ENCODE results near the gene IL22. TPM values are rescaled to one million over a fixed set of nuclear protein-coding genes. Genes with fewer than 3 reads are reported as not detected.
A peak's percentile ranks its signal among the peaks of the same experiment; 100 is the strongest.

IL22 gene
- polyA plus RNA-seq (2013): not detected in 2 replicates

- Histone ChIP-seq H3K27ac (ENCODE audit: low read depth, low read length) (no peak within 1 kb of the TSS), H2BK12ac (ENCODE audit: low read length) (no peak within 1 kb of the TSS), H3K4me2 (ENCODE audit: low read length) (no peak within 1 kb of the TSS), H3K27me3 (ENCODE audit: insufficient read depth, low read length) (no peaks in the 10 kb centered on the region), H2BK120ac (ENCODE audit: insufficient read depth, low read length, poor library complexity) (no peak within 1 kb of the TSS), H3K79me2 (ENCODE audit: control insufficient read depth, insufficient read depth, low read length, poor library complexity) (no peaks in the 10 kb centered on the region), H3K4ac (ENCODE audit: low read depth, low read length) (no peak within 1 kb of the TSS), H3K18ac (ENCODE audit: low read length) (no peak within 1 kb of the TSS), H3K14ac (ENCODE audit: low read length) (no peak within 1 kb of the TSS), H3K9me3 (ENCODE audit: insufficient read depth, low read depth, low read length) (no peaks in the 10 kb centered on the region), H2BK5ac (ENCODE audit: low read depth, low read length, poor library complexity) (no peak within 1 kb of the TSS), H3K4me1 (ENCODE audit: control insufficient read depth in 1 of 2, insufficient read depth in 2 of 2, low read length in 2 of 2) (no peaks in the 10 kb centered on the region), H2AFZ (ENCODE audit: insufficient read depth, low read length, poor library complexity) (no peak within 1 kb of the TSS), H4K91ac (ENCODE audit: low read depth, low read length) (no peak within 1 kb of the TSS), H3K23ac (ENCODE audit: low read length) (no peak within 1 kb of the TSS), H3K36me3 (ENCODE audit: control insufficient read depth in 1 of 2, insufficient read depth in 2 of 2, low read length in 2 of 2) (no peaks in the 10 kb centered on the region), H2AK5ac (ENCODE audit: low read length) (no peak within 1 kb of the TSS), H4K8ac (ENCODE audit: low read depth, low read length) (no peak within 1 kb of the TSS), H3K79me1 (ENCODE audit: low read length) (no peaks in the 10 kb centered on the region), H3K4me3 (ENCODE audit: low read depth, low read length) (no peak within 1 kb of the TSS), H4K12ac (ENCODE audit: low read depth, low read length) (no peak within 1 kb of the TSS), H3K9ac (ENCODE audit: low read length) (no peak within 1 kb of the TSS)
- WGBS (ENCODE audit: extremely low coverage, insufficient coverage, insufficient read length): no CpG with 5 or more reads among the region's 7 CpGs
- no peak for DNase-seq
Observed at GRCh38 chr12:68253504-68253903, at the start of gene IL22. Gene IL22 (minus strand): TSS chr12:68253604. CDS start chr12:68253448, 156 bp downstream.

DNA sequence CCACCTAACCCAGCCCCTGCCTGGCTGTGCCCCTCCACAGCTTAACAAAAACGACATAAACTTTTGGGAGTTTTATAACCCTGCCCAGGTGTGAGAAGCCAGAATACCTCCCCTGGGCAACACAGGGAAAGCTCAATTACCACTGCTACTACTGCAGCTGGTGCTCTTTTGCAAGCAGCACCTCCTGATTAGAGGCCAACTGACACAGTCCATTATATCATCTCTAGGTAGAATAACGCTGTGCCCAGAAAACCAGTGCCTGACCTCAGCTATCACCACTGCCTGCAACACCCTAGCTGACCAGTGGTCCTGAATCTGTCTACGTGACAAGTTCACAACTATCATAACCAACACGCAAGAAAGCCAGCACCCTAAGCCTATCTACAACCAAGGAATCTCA, 44.5 kb upstream of the IL22 start:
- Histone ChIP-seq H3K79me1 (ENCODE audit: low read length) (no peaks in the 10 kb centered on the region), H2AFZ (ENCODE audit: insufficient read depth, low read length, poor library complexity) (no peak overlapping the region), H3K36me3 (ENCODE audit: control insufficient read depth in 1 of 2, insufficient read depth in 2 of 2, low read length in 2 of 2) (no peaks in the 10 kb centered on the region), H3K23ac (ENCODE audit: low read length) (peak overlapping the region; percentile 17), H3K79me2 (ENCODE audit: control insufficient read depth, insufficient read depth, low read length, poor library complexity) (no peaks in the 10 kb centered on the region), H3K4ac (ENCODE audit: low read depth, low read length) (no peak overlapping the region), H3K27ac (ENCODE audit: low read depth, low read length) (no peak overlapping the region), H3K27me3 (ENCODE audit: insufficient read depth, low read length) (no peaks in the 10 kb centered on the region), H2BK5ac (ENCODE audit: low read depth, low read length, poor library complexity) (no peak overlapping the region), H3K9ac (ENCODE audit: low read length) (no peak overlapping the region), H4K12ac (ENCODE audit: low read depth, low read length) (no peak overlapping the region), H2AK5ac (ENCODE audit: low read length) (no peak overlapping the region), H2BK120ac (ENCODE audit: insufficient read depth, low read length, poor library complexity) (no peak overlapping the region), H3K14ac (ENCODE audit: low read length) (no peak overlapping the region), H2BK12ac (ENCODE audit: low read length) (no peak overlapping the region), H3K9me3 (ENCODE audit: insufficient read depth, low read depth, low read length) (no peaks in the 10 kb centered on the region), H3K4me3 (ENCODE audit: low read depth, low read length) (no peak overlapping the region), H3K4me1 (ENCODE audit: control insufficient read depth in 1 of 2, insufficient read depth in 2 of 2, low read length in 2 of 2) (no peaks in the 10 kb centered on the region), H4K91ac (ENCODE audit: low read depth, low read length) (no peak overlapping the region), H3K18ac (ENCODE audit: low read length) (no peak overlapping the region), H4K8ac (ENCODE audit: low read depth, low read length) (no peak overlapping the region), H3K4me2 (ENCODE audit: low read length) (no peak overlapping the region)
- WGBS (ENCODE audit: extremely low coverage, insufficient coverage, insufficient read length): no CpG with 5 or more reads among the region's 4 CpGs
- DNase-seq: no peak

- Histone ChIP-seq H3K23ac (ENCODE audit: low read length) (no peak overlapping the region), H3K9me3 (ENCODE audit: insufficient read depth, low read depth, low read length) (no peaks in the 10 kb centered on the region), H3K27ac (ENCODE audit: low read depth, low read length) (no peak overlapping the region), H2BK5ac (ENCODE audit: low read depth, low read length, poor library complexity) (no peak overlapping the region), H3K79me1 (ENCODE audit: low read length) (no peaks in the 10 kb centered on the region), H3K36me3 (ENCODE audit: control insufficient read depth in 1 of 2, insufficient read depth in 2 of 2, low read length in 2 of 2) (no peaks in the 10 kb centered on the region), H2AK5ac (ENCODE audit: low read length) (no peak overlapping the region), H2AFZ (ENCODE audit: insufficient read depth, low read length, poor library complexity) (no peak overlapping the region), H4K12ac (ENCODE audit: low read depth, low read length) (no peak overlapping the region), H4K91ac (ENCODE audit: low read depth, low read length) (no peak overlapping the region), H3K4me1 (ENCODE audit: control insufficient read depth in 1 of 2, insufficient read depth in 2 of 2, low read length in 2 of 2) (no peaks in the 10 kb centered on the region), H3K9ac (ENCODE audit: low read length) (no peak overlapping the region), H2BK12ac (ENCODE audit: low read length) (no peak overlapping the region), H4K8ac (ENCODE audit: low read depth, low read length) (no peak overlapping the region), H3K79me2 (ENCODE audit: control insufficient read depth, insufficient read depth, low read length, poor library complexity) (no peaks in the 10 kb centered on the region), H3K4me2 (ENCODE audit: low read length) (no peak overlapping the region), H2BK120ac (ENCODE audit: insufficient read depth, low read length, poor library complexity) (no peak overlapping the region), H3K4ac (ENCODE audit: low read depth, low read length) (no peak overlapping the region), H3K27me3 (ENCODE audit: insufficient read depth, low read length) (no peaks in the 10 kb centered on the region), H3K14ac (ENCODE audit: low read length) (no peak overlapping the region), H3K4me3 (ENCODE audit: low read depth, low read length) (no peak overlapping the region), H3K18ac (ENCODE audit: low read length) (no peak overlapping the region)
- DNase-seq: no peak
- no CpG with 5 or more reads among the region's 2 CpGs for WGBS (ENCODE audit: extremely low coverage, insufficient coverage, insufficient read length)
Observed at GRCh38 chr12:68294251-68294650, 40.8 kb upstream of the IL22 start.

DNA sequence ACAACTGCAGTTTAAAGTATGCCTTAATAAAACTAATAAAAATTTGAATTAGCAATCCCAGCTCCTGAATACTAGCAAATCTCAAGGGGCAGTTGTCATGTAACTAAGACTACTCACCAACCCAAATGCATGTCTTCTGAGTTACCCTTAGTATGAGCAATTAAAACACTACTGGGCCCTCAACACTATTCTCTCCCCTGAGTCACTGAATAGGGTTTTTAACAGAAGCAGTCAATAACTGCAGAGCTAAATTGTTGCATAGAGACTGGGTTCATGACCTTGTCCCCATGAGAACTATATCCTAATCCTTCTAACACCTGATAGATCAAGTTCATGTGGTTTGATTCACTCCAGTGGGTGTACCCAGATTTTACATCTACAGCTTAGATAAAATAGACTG, 39.9 kb upstream of the IL22 start:
- Histone ChIP-seq H3K79me2 (ENCODE audit: control insufficient read depth, insufficient read depth, low read length, poor library complexity) (no peaks in the 10 kb centered on the region), H3K4me2 (ENCODE audit: low read length) (no peak overlapping the region), H3K4ac (ENCODE audit: low read depth, low read length) (no peak overlapping the region), H2BK120ac (ENCODE audit: insufficient read depth, low read length, poor library complexity) (no peak overlapping the region), H2BK5ac (ENCODE audit: low read depth, low read length, poor library complexity) (no peak overlapping the region), H3K4me3 (ENCODE audit: low read depth, low read length) (no peak overlapping the region), H3K27ac (ENCODE audit: low read depth, low read length) (no peak overlapping the region), H2BK12ac (ENCODE audit: low read length) (no peak overlapping the region), H3K79me1 (ENCODE audit: low read length) (no peaks in the 10 kb centered on the region), H2AK5ac (ENCODE audit: low read length) (no peak overlapping the region), H3K14ac (ENCODE audit: low read length) (no peak overlapping the region), H3K23ac (ENCODE audit: low read length) (no peak overlapping the region), H3K4me1 (ENCODE audit: control insufficient read depth in 1 of 2, insufficient read depth in 2 of 2, low read length in 2 of 2) (no peaks in the 10 kb centered on the region), H2AFZ (ENCODE audit: insufficient read depth, low read length, poor library complexity) (no peak overlapping the region), H4K12ac (ENCODE audit: low read depth, low read length) (no peak overlapping the region), H4K8ac (ENCODE audit: low read depth, low read length) (no peak overlapping the region), H3K18ac (ENCODE audit: low read length) (no peak overlapping the region), H3K27me3 (ENCODE audit: insufficient read depth, low read length) (no peaks in the 10 kb centered on the region), H4K91ac (ENCODE audit: low read depth, low read length) (no peak overlapping the region), H3K9ac (ENCODE audit: low read length) (no peak overlapping the region), H3K36me3 (ENCODE audit: control insufficient read depth in 1 of 2, insufficient read depth in 2 of 2, low read length in 2 of 2) (no peaks in the 10 kb centered on the region), H3K9me3 (ENCODE audit: insufficient read depth, low read depth, low read length) (no peaks in the 10 kb centered on the region)
- no peak for DNase-seq
